OCI-LY1 (cell line): ENCODE results near the gene ABCB4.

Experiments
- CTCF ChIP-seq: fragments of 200-600 bp; sonication (generic), shearing (Covaris generic); IDR thresholded peaks from 2 replicates; pipeline ENCODE4 v1.5.1; 2017; ENCODE audit warnings: mild to moderate bottlenecking, antibody characterized with exemption, low read length, moderate library complexity, mixed read lengths
- EZH2 ChIP-seq: fragments of 200-600 bp; sonication (generic), shearing (Covaris generic); IDR thresholded peaks from 2 replicates; pipeline ENCODE4 v1.8.0; 2017; ENCODE audit warnings: borderline replicate concordance, mixed run types, mild to moderate bottlenecking, antibody characterized with exemption, low read length, moderate library complexity, mixed read lengths

GRCh38 chr7:87482115-87482514, 6.6 kb upstream of the ABCB4 start:
- TF ChIP-seq CTCF = no peak
- no peak for TF ChIP-seq EZH2
